Heart left ventricle (tissue), 16 donors: Measurements from ENCODE around the gene PDE11A. TPM values are rescaled to one million over a fixed set of nuclear protein-coding genes. Genes with fewer than 3 reads are reported as not detected.

Experiments
- ATAC-seq, 4 donors: fragments of 200-7000 bp; cut with Tn5 transposase; one replicate each; pipeline ENCODE4 v1.9.1; 2020 to 2022; ENCODE audit warnings: moderate library complexity in 4 of 4, mild to moderate bottlenecking in 3 of 4, moderate number of reproducible peaks in 1 of 4
- DNase-seq, 5 donors: peaks; one replicate each; pipeline ENCODE4 v3.0.0-alpha.2; 2020
- H3K27ac ChIP-seq, 12 donors: fragments of 200-600 bp; sonication (generic) in 4 of 12; one replicate each; pipeline versions ENCODE4 v1.5.0 to v1.8.0; 2016 to 2022; ENCODE audit warnings: mild to moderate bottlenecking in 2 of 12
- H3K27me3 ChIP-seq, 9 donors: fragments of 200-600 bp; sonication (generic) in 2 of 9; one replicate each; pipeline versions ENCODE4 v1.5.1 to v1.8.0; 2016 to 2022; ENCODE audit warnings: mild to moderate bottlenecking in 3 of 9
- H3K36me3 ChIP-seq, 9 donors: fragments of 200-600 bp; sonication (generic) in 2 of 9; one replicate each; pipeline versions ENCODE4 v1.5.0 to v1.8.0; 2018 to 2022; ENCODE audit warnings: mild to moderate bottlenecking in 2 of 9
- H3K4me1 ChIP-seq, 12 donors: fragments of 200-600 bp; sonication (generic) in 4 of 12; one replicate each; pipeline versions ENCODE4 v1.5.0 to v1.8.0; 2016 to 2022; ENCODE audit warnings: mild to moderate bottlenecking in 3 of 12
- H3K4me3 ChIP-seq, 12 donors: fragments of 200-600 bp; sonication (generic) in 4 of 12; one replicate each; pipeline versions ENCODE4 v1.5.0 to v1.8.0; 2017 to 2022; ENCODE audit warnings: mild to moderate bottlenecking in 9 of 12, moderate library complexity in 4 of 12
- H3K9me3 ChIP-seq, 12 donors: fragments of 200-600 bp; sonication (generic) in 4 of 12; one replicate each; pipeline versions ENCODE4 v1.5.0 to v1.8.0; 2016 to 2022; ENCODE audit warnings: mild to moderate bottlenecking in 1 of 12
- CTCF ChIP-seq, 12 donors: fragments of 200-600 bp; sonication (generic) in 4 of 12; IDR thresholded peaks; one replicate each; pipeline versions ENCODE4 v1.5.0 to v1.8.0; 2018 to 2022; ENCODE audit warnings: antibody characterized with exemption in 12 of 12, mild to moderate bottlenecking in 5 of 12
- POLR2A ChIP-seq, 2 donors: fragments of 450-650 bp; IDR thresholded peaks; one replicate each; pipeline ENCODE4 v1.6.1; 2017; ENCODE audit warnings: antibody characterized with exemption in 2 of 2, mild to moderate bottlenecking in 2 of 2, moderate library complexity in 2 of 2
- WGBS, 4 donors: extraction: QIAGEN DNeasy Blood & Tissue Kit in 2 of 4; methylation state at CpG; one replicate each; pipeline versions ENCODE4 v1.1.5 to v1.1.7; 2013 to 2018; 5-methylcytosine and 5-hydroxymethylcytosine counted together
- intact Hi-C, 10 donors: fragments of 100-400 bp; cut with DNase I; formaldehyde crosslinking; loops; one replicate each; pipeline versions ENCODE4 v1.11.1 to v1.14.2; 2022
- polyA plus RNA-seq, 2 donors: library from polyadenylated mRNA; stranded (reverse); fragments of 200-250 nt; gene quantifications; one replicate each; pipeline ENCODE4 v1.2.3, GENCODE V29; 2013
- total RNA-seq, 9 donors: library from RNA; depleted of rRNA in 2 of 9; stranded (reverse); fragments of >200 nt in 2 of 9; fragmentation: NEBNext Ultra II Directional in 3 of 9; extraction: Animal tissue kit (Norgen Biotek cat#: 25700) in 3 of 9; gene quantifications; one replicate each; pipeline versions ENCODE4 v1.1.0 to v1.2.4, GENCODE V29; 2016 to 2023
- donor health status: ischemic (EF 13 %, LVEDD 7.1; RV severe dilation, severe dysfunction).
- donor health status: healthy with polysubstance abuse.
- donor health status: DM: no; HTN: yes; CAD: no.
- donor health status: DM: no; HTN: no; CAD: no.
- donor health status: ischemic (EF 25% LVEDD 6.9; RV normal size, moderate dysfunction).
- donor health status: ischemic (EF 25% LVEDD 5.7; RV mildly dilated, moderate dysfunction).
- donor health status: healthy.
- donor health status: DM: yes; HTN: yes; CAD: no.
- donor health status: ischemic (EF 35%, LVEDD 5.7; RV mildly dilated, moderate dysfunction).
- donor health status: nonischemic (EF 11% LVEDD 7.7; RV severe dilation, severe dysfunction).
- donor health status: DM: yes; HTN: yes; CAD: no.
- donor health status: PGD.
- donor health status: ischemic (EF 29% LVEDD 5.4; RV normal size, mild dysfunction).
- donor health status: nonischemic (EF 23%, LVEDD 6.1; RV moderate dilation, normal function).

The PDE11A gene
- total and polyA plus RNA-seq, 11 donors: 0.24 to 2.9 (median 0.88) TPM

- intact Hi-C loops: loop anchor here (5.0 to 10.0 kb wide), 10 partner anchors 106 to 436 kb away; partner anchors contain the start of gene AGPS (in 1 of the 10)
- H3K27ac ChIP-seq: no peak overlapping the region
Observed at GRCh38 chr2:177600917-177601316, 471.7 kb downstream of the PDE11A start.

GRCh38 chr2:177599956-177600355, 472.6 kb downstream of the PDE11A start:
- H3K27ac ChIP-seq: no peak overlapping the region
- H3K9me3 ChIP-seq: no peaks in the 10 kb centered on the region
- no peaks in the 10 kb centered on the region for H3K36me3 ChIP-seq
- no peak overlapping the region for H3K4me3 ChIP-seq
- intact Hi-C loops: loop anchor here (5.0 to 10.0 kb wide), 12 partner anchors 43 to 435 kb away; partner anchors contain the start of gene AGPS (in 1 of the 10)
- H3K4me1 ChIP-seq: peaks cover 3 to 26% (median 19%) of the 10 kb centered on the region in 12 donors
- WGBS, 4 donors: 91 to 99% (median 93%) methylated on average over 2 of the region's 2 CpGs
- ATAC-seq: no peak
- H3K27me3 ChIP-seq: no peaks in the 10 kb centered on the region
- TF ChIP-seq CTCF (IDR thresholded peaks at IDR 0.05) (no peak), POLR2A (IDR thresholded peaks at IDR 0.05) (no peak)
- DNase-seq: no peak

More at GRCh38 chr2:177600917-177601316, 471.7 kb downstream of the PDE11A start:
- H3K4me1 ChIP-seq: peaks cover 3 to 26% (median 19%) of the 10 kb centered on the region in 12 donors
- H3K9me3 ChIP-seq: no peaks in the 10 kb centered on the region
- WGBS, 4 donors: 82 to 94% (median 88%) methylated on average over 2 of the region's 2 CpGs
- no peaks in the 10 kb centered on the region for H3K36me3 ChIP-seq
- H3K27me3 ChIP-seq: no peaks in the 10 kb centered on the region
- no peak overlapping the region for H3K4me3 ChIP-seq
- no peak for TF ChIP-seq CTCF (IDR thresholded peaks at IDR 0.05)
- TF ChIP-seq POLR2A (IDR thresholded peaks at IDR 0.05): no peak
- ATAC-seq (no peak), DNase-seq (no peak)

- DNase-seq: no peak
- peak overlapping the region in 2 of 12 donors; percentile 10 to 31 for H3K27ac ChIP-seq
- intact Hi-C loops: loop anchor here in 4 of 10 donors (5.0 kb wide), 3 partner anchors 42 to 262 kb away; a partner anchor contains a TSS
Observed at GRCh38 chr2:177599139-177599688, 473.4 kb downstream of the PDE11A start.

More at GRCh38 chr2:177599139-177599688, 473.4 kb downstream of the PDE11A start:
- Histone ChIP-seq H3K27me3 (no peaks in the 10 kb centered on the region), H3K36me3 (no peaks in the 10 kb centered on the region), H3K4me1 (peaks cover 3 to 25% (median 19%) of the 10 kb centered on the region in 12 donors), H3K9me3 (no peaks in the 10 kb centered on the region), H3K4me3 (no peak overlapping the region)
- 66 to 70% (median 67%) methylated on average over 3 of the region's 3 CpGs for WGBS, 4 donors
- TF ChIP-seq CTCF (IDR thresholded peaks at IDR 0.05): no peak
- TF ChIP-seq POLR2A (IDR thresholded peaks at IDR 0.05): no peak
- peak in 3 of 4 donors; percentile 64 to 73 (median 69) for ATAC-seq
